ENCODE measurements around the gene KIF6.
A peak's percentile ranks its signal among the peaks of the same experiment; 100 is the strongest.

DNA sequence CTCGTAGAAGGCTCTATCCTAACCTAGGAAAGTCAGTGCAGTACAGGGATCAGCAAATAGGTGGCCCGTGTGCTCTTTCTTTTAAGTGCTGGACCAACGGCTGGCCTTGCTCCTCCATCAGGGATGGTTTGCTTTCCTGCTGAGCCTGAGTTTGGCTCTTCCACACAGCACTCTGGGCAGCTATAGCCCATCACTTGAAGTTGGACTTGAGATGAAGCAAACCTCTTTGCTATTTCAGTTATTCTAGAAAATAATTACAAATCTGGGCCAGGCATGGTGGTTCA lies 335.8 kb downstream of the KIF6 start:
- TF ChIP-seq, protein P1, sequence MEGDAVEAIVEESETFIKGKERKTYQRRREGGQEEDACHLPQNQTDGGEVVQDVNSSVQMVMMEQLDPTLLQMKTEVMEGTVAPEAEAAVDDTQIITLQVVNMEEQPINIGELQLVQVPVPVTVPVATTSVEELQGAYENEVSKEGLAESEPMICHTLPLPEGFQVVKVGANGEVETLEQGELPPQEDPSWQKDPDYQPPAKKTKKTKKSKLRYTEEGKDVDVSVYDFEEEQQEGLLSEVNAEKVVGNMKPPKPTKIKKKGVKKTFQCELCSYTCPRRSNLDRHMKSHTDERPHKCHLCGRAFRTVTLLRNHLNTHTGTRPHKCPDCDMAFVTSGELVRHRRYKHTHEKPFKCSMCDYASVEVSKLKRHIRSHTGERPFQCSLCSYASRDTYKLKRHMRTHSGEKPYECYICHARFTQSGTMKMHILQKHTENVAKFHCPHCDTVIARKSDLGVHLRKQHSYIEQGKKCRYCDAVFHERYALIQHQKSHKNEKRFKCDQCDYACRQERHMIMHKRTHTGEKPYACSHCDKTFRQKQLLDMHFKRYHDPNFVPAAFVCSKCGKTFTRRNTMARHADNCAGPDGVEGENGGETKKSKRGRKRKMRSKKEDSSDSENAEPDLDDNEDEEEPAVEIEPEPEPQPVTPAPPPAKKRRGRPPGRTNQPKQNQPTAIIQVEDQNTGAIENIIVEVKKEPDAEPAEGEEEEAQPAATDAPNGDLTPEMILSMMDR (IDR thresholded peaks at IDR 0.05): peak in 7 of 12 donors; percentile 9 to 32 (median 23)
- no peak for TF ChIP-seq POLR2A (IDR thresholded peaks at IDR 0.05)
